HL-60 (cell line): Measurements from ENCODE around the gene OPTC.

Experiments used
- CTCF ChIP-seq: IDR thresholded peaks from one replicate; pipeline ENCODE4 v1.5.1; 2011; ENCODE audit warnings: low read length, control low read depth, inconsistent platforms; ENCODE audit not compliant: insufficient read depth
- GABPA ChIP-seq: IDR thresholded peaks from 2 replicates; pipeline ENCODE4 v1.6.1; 2012; ENCODE audit warnings: low read depth
- POLR2AphosphoS5 ChIP-seq: IDR thresholded peaks from 2 replicates; pipeline ENCODE4 v1.6.1; 2012; ENCODE audit warnings: low read depth
- REST ChIP-seq: IDR thresholded peaks from 2 replicates; pipeline ENCODE4 v1.6.1; 2012; ENCODE audit warnings: low read depth; ENCODE audit not compliant: insufficient replicate concordance
- SPI1 ChIP-seq: IDR thresholded peaks from 2 replicates; pipeline ENCODE4 v1.6.1; 2012; ENCODE audit warnings: low read depth, mild to moderate bottlenecking, borderline replicate concordance

- TF ChIP-seq CTCF, result no peak
- TF ChIP-seq POLR2AphosphoS5, result no peak
- TF ChIP-seq GABPA, result no peak
- TF ChIP-seq REST, result no peak
- no peak for TF ChIP-seq SPI1
These were observed 32.6 kb downstream of the OPTC start for GRCh38 chr1:203526572-203526971.
